KOPT-K1 (cell line): ENCODE data around the gene IFNGR2.

Source experiments
- H3K27ac ChIP-seq: fragments of 200-600 bp; sonication (generic); 2 replicates; pipeline ENCODE4 v1.5.1; 2016; ENCODE audit warnings: antibody characterized with exemption, mild to moderate bottlenecking, low read depth, low read length; ENCODE audit not compliant: poor library complexity, severe bottlenecking
- H3K36me3 ChIP-seq: fragments of 200-600 bp; sonication (generic); 2 replicates; pipeline ENCODE4 v1.5.1; 2017; ENCODE audit warnings: antibody characterized with exemption, mild to moderate bottlenecking, low read length, moderate library complexity; ENCODE audit not compliant: insufficient read depth
- H3K9me3 ChIP-seq: fragments of 200-600 bp; sonication (generic); 2 replicates; pipeline ENCODE4 v1.5.1; 2017; ENCODE audit warnings: antibody characterized with exemption, low read length, mild to moderate bottlenecking; ENCODE audit not compliant: insufficient read depth, poor library complexity, severe bottlenecking

IFNGR2 gene

DNA sequence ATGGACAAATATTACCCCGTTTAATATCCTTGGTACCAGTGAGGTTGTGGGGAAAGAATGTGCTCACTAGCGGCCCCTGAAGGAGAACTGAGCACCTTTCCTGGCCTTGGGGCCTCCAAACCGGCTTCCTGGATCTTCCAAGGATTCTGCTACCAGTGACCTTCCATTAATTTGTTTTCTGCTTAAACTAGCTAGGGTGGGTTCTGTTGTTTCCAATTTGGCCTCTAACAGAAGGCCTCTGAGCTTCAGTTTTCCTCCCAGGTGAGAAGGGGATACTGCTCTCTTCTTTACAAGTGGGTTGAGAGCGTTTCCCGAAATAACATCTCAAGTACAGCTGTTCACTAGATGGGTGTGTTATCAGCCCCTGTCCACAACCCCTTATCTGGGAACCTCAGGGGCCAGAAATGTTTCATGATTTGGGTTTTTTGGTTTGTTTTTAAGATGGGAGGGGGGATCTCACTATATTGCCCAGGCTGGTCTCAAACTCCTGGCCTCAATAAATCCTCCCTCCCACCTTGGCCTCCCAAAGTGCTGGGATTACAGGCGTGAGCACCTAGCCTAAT lies 16.9 kb upstream of the IFNGR2 start:
- Histone ChIP-seq H3K36me3 (no peaks in the 10 kb centered on the region), H3K9me3 (no peaks in the 10 kb centered on the region), H3K27ac (no peak overlapping the region)

DNA sequence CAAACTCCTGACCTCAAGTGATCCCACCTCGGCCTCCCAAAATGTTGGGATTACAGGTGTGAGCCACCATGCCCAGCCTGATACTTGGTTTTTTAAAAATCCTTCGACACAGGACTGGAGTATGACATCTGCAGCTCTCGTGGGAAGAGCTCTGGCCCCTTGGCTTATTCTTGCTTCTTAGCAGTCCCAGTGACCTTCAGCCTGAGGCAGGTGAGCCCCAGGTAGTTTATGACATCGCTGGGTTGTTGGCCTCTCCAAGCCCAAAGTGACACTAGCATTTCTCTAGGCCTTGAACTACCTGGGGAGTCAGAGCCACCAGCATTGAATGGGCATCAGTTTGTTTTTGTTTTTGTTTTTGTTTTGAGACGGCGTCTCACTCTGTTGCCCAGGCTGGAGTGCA lies 15.9 kb upstream of the IFNGR2 start:
- Histone ChIP-seq H3K27ac (no peak overlapping the region), H3K9me3 (no peaks in the 10 kb centered on the region), H3K36me3 (no peaks in the 10 kb centered on the region)

DNA sequence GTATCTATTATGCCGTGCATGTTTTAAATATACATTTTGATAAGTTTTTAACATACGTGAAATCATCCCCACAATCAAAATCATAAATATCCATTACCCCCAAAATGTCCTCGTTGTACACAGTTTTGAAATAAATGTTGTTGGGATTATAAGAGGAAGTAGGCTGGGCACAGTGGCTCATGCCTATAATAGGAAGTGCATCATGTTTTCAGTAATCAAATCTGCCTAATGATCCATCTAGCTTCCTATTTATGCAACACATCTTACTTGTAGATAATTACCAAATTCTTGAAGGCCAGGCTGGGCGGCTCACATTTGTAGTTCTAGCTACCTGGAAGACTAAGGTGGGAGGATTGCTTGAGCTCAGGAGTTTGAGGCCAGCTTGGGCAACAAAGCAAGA lies 15.0 kb upstream of the IFNGR2 start:
- Histone ChIP-seq H3K9me3 (no peaks in the 10 kb centered on the region), H3K36me3 (no peaks in the 10 kb centered on the region), H3K27ac (no peak overlapping the region)

DNA sequence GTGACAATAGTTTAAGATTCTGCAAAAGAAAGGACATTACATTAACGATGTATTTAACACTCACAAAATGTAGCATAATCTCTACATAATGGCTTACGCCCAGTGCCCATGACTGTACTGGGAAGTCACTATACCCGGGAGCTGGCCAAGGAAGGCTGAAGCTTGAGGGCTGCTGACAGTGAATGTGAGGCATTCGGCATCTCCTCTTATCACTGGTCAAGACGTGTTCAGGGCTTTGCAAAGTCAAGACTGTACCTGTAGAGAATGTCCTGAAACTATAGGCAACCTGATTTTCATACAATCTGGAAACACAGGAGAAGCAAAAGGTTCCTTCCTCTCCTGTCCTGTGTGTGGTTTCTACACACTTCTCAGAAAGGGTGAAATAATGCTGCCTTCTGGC lies 12.7 kb upstream of the IFNGR2 start:
- no peaks in the 10 kb centered on the region for H3K36me3 ChIP-seq
- no peaks in the 10 kb centered on the region for H3K9me3 ChIP-seq
- no peak overlapping the region for H3K27ac ChIP-seq

DNA sequence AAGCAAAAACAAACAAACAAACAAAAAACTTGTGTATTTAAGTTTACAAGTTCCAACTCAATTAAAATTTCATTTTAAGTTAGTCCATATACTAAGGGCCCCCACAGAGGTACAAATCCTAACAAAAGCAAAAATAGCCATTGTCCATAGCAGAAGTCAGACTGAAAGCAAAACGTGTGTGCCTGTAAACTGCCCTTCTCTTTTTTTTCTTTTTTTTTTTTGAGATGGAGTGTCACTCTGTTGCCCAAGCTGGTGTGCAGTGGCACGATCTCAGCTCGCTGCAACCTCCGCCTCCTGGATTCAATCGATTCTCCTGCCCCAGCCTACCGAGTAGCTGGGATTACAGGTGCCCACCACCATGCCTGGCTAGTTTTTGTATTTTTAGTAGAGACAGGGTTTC lies 11.6 kb upstream of the IFNGR2 start:
- Histone ChIP-seq H3K9me3 (no peaks in the 10 kb centered on the region), H3K36me3 (no peaks in the 10 kb centered on the region), H3K27ac (no peak overlapping the region)

DNA sequence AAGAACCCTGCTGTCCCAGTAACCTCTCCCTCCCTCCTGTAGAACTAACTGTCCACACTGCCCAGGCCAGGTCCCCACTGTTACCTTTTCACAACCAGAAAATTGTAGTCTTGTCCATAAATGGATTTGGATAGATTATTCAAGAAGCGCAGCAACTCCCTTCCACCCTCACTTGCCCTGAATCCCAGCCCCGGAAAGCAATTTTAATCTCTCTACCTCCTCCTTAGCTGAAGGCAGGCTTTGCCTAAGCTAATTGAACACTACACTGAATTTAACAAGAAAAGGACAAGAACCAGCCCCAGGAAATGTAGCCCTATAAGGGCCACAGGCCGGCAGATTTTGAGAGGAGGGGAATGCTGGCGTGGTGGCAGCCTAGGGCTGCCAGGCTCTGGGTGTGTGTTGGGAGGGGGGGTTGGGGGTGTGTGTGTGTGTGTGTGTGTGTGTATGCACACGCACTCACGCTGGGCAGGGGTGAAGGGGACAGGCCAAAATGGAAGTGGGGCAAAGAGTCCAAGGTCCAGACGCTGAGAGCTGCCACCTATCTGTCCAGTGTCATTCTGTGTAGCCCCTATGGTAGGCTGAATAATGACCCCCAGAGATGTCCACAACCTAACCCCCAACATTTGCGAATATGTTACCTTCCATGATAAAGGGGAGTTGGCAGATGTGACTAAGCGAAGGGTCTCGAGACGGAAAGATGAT lies 10.8 kb upstream of the IFNGR2 start:
- no peaks in the 10 kb centered on the region for H3K9me3 ChIP-seq
- no peaks in the 10 kb centered on the region for H3K36me3 ChIP-seq
- no peak overlapping the region for H3K27ac ChIP-seq

DNA sequence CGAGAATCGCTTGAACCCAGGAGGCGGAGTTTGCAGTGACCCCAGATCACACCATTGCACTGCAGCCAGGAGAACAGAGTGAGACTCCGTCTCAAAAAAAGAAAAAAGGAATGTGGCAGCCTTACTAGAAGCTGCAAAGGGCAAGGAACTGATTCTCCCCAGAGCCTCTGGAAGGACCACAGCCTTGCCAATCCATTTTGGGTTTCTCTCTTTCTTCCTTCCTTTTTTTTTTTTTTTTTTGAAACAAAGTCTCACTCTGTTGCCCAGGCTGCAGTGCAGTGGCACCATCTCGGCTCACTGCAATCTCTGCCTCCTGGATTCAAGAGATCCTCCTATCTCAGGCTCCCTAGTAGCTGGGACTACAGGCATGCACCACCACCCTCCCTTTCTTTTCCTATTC lies 9.9 kb upstream of the IFNGR2 start:
- Histone ChIP-seq H3K36me3 (no peaks in the 10 kb centered on the region), H3K9me3 (no peaks in the 10 kb centered on the region), H3K27ac (no peak overlapping the region)

DNA sequence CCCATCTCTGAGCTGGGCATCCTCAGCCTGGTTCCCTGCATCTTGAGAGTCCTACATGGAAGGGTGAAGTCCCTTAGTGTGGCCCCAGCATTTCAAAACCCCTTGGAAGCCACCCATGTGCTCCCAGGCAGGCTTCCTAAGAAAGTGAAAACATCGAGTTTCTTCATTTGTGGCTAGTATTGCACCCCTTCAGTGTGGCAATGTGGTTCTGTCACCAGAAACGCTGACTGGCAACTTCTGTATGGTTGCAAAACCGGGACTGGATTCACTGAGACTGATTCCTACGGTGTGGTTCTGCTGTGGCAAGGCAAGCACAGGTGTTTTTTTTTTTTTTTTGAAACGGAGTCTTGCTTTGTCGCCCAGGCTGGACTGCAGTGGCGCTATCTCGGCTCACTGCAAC lies 9.0 kb upstream of the IFNGR2 start:
- H3K27ac ChIP-seq, result no peak overlapping the region
- H3K36me3 ChIP-seq, result no peaks in the 10 kb centered on the region
- no peaks in the 10 kb centered on the region for H3K9me3 ChIP-seq

DNA sequence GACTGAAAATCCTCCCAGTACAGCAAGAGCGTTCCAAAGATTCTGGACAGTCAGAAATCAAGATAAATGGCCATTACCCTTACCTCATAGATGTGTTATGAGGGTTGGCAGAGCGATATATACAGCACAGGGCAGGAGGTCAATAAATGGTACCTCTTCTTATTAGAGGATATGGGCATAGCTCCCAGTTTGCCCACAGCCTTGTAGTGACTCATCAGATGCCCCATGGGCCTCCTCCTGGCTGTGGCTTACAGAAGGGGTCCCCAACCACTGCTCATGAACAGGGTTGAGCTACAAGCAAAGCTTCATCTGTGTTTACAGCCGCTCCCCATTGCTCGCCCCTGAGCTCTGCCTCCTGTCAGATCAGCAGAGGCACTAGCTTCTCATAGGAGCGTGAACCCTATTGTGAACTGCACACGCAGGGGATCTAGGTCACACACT lies 7.3 kb upstream of the IFNGR2 start:
- Histone ChIP-seq H3K9me3 (no peaks in the 10 kb centered on the region), H3K27ac (no peak overlapping the region), H3K36me3 (no peaks in the 10 kb centered on the region)

DNA sequence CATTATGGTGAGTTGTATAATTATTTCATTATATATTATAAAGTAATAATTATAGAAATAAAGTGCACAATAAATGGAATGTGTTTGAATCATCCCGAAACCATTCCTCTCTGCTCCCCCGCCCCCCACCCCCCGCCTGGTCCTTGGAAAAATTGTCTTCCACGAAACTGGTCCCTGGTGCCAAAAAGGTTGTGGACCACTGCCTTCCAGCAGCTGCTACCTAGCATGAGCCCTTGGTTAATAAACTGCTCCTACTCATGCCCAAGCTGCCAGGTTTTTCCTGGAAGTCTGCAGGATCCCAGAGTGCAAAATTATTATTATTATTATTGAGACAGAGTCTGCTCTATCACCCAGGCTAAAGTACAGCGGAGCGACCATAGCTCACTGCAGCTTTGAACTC lies 6.8 kb upstream of the IFNGR2 start:
- Histone ChIP-seq H3K27ac (no peak overlapping the region), H3K36me3 (no peaks in the 10 kb centered on the region), H3K9me3 (no peaks in the 10 kb centered on the region)

DNA sequence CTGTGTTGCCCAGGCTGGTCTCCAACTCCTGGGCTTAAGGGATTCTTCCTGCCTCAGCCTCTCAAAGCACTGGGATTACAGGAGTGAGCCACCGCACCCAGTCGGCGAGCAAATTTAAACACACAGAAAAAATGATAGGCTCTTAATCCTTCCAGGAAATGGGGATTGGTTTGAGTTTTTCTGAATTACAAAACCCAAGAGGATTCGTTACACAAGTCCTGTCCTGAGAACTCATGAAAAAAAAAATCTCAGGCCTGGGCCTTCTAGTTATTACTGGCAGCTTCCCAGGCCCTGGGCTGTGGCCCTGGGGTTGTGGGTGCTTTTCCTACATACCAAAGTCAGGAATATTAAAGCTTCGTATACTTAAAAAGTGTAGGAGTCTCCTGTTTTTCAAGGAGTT lies 6.3 kb upstream of the IFNGR2 start:
- no peak overlapping the region for H3K27ac ChIP-seq
- no peaks in the 10 kb centered on the region for H3K9me3 ChIP-seq
- H3K36me3 ChIP-seq, result no peaks in the 10 kb centered on the region

DNA sequence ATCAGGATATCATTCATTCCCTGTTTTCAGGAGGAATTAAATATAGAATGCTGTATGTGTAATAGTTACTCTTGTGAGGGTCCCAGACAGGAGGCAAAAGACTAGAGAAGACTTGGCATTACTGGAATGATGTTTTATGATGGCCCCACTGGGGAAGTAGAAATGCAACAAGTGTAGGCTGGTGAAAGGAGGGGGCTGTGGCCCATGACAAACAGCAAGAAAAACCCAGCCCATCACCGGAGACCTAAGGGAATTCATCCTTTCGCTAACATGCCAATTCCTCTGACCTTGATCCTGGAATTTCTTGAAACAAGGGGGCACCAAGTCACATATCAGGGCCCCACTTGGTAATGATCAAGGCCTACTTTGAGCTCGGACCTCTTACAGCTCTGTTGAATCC lies 5.5 kb upstream of the IFNGR2 start:
- Histone ChIP-seq H3K27ac (no peak overlapping the region), H3K36me3 (no peaks in the 10 kb centered on the region), H3K9me3 (no peaks in the 10 kb centered on the region)

DNA sequence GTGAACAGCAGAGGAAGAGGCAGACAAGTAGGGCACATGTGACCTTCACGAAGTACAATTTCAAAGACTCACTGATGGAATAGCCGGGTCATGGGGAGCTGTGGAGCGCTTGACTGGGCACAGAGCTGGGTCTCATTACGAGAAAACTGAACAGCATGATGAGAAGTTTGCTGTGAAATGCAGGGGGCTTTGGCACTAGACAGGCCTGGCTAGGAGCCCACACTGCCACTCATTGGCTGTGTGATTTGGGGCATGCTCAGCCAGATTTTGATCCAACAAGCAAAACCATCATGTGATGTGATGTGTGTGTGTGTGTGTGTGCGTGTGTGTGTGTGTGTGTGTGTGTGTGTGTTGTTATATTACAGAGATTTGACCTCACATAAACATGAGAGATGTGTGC lies 4.9 kb upstream of the IFNGR2 start:
- no peaks in the 10 kb centered on the region for H3K36me3 ChIP-seq
- no peaks in the 10 kb centered on the region for H3K9me3 ChIP-seq
- H3K27ac ChIP-seq, result no peak overlapping the region

DNA sequence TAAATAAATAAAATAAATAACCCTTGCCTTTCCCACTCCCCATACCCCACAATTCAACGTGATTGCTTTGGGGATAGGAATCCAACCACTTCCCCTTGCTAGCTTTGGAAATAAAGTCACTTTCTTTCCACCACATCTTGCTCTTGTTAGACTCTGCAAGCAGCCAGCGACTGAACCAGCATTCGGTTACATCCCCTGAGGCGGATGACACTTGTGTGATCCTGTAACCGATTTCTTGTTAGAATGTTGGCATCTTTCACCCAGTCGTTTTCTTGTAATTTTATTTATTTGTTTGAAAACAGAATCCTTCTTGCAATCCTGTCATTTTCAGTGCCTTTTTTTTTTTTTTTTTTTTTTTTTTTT lies 1.6 kb upstream of the IFNGR2 start:
- no peak overlapping the region for H3K27ac ChIP-seq
- no peaks in the 10 kb centered on the region for H3K9me3 ChIP-seq
- H3K36me3 ChIP-seq, result no peaks in the 10 kb centered on the region

DNA sequence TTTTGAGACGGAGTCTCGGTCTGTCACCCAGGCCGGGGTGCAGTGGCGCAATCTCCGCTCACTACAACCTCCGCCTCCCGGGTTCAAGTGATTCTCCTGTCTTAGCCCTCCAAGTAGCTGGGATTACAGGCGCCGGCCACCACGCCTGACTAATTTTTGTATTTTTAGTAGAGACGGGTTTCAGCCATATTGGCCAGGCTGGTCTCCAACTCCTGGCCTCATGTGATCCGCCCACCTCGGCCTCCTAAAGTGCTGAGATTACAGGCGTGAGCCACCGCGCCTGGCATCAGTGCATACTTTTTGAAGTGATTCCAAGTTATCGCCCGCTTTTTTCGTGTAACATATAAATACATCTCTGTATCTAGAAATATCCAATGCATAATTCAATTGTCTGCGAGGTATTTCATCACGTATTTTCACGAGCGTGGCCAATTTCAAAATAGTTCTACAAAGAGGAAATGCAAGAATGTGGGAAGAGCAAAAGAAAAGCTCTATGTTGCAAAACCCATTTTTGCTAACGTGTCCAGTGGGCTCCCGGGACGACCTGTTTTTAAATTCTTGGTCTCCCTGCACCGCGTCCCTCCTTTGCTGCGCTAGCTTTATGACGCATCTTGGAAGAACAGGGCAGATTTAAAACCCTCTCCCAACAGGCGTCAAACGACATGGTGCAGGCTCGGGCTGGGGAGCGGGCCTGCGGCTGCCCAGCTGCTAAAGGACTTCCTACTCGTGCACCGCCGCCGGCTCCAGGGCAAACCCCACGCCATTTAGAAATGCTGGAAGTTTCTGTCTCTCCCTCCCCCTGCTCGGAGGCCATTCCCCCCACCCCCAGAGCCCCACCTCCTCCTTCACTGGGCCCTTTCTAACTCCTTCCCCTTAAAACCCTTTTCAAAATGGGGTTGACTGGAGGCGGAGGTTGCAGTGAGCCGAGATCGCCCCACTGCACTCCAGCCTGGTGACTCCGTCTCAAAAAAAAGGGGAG lies 923 bp upstream of the IFNGR2 start:
- Histone ChIP-seq H3K27ac (peak overlapping the region; percentile 64), H3K9me3 (no peaks in the 10 kb centered on the region), H3K36me3 (no peaks in the 10 kb centered on the region; the same call in 1 of the 2 replicates)
